SK-N-SH (cell line): Measurements from ENCODE around the gene TAF1B.

Experiments
- CHD2 ChIP-seq: fragments of 150-350 bp; IDR thresholded peaks from 2 replicates; pipeline ENCODE4 v1.6.1; 2018; ENCODE audit warnings: low read length; ENCODE audit not compliant: partially characterized antibody
- CTCF ChIP-seq: fragments of 200-600 bp; sonication (generic); IDR thresholded peaks from 2 replicates; pipeline ENCODE4 v1.6.1; 2017; ENCODE audit warnings: antibody characterized with exemption, mild to moderate bottlenecking, moderate library complexity
- FOXM1 ChIP-seq: IDR thresholded peaks from 2 replicates; pipeline ENCODE4 v1.4.0; 2012; ENCODE audit warnings: low read depth, mild to moderate bottlenecking
- JUND ChIP-seq: IDR thresholded peaks from 2 replicates; pipeline ENCODE4 v1.4.0; 2012
- MAX ChIP-seq: IDR thresholded peaks from 2 replicates; pipeline ENCODE4 v1.4.0; 2012; ENCODE audit warnings: low read depth
- NFIC ChIP-seq: IDR thresholded peaks from 2 replicates; pipeline ENCODE4 v1.4.0; 2012; ENCODE audit warnings: borderline replicate concordance
- RFX5 ChIP-seq: IDR thresholded peaks from 2 replicates; pipeline ENCODE4 v1.6.1; 2012; ENCODE audit warnings: mild to moderate bottlenecking, improper control_type of control experiment, low read length
- RXRA ChIP-seq: IDR thresholded peaks from 2 replicates; pipeline ENCODE4 v1.4.0; 2012; ENCODE audit warnings: low read depth, mild to moderate bottlenecking, borderline replicate concordance
- SMC3 ChIP-seq: IDR thresholded peaks from 2 replicates; pipeline ENCODE4 v1.6.1; 2012; ENCODE audit warnings: low read depth, low read length, improper control_type of control experiment
- ZBTB33 ChIP-seq: IDR thresholded peaks from 2 replicates; pipeline ENCODE4 v1.4.0; 2012; ENCODE audit warnings: low read depth, borderline replicate concordance

GRCh38 chr2:9952286-9952737 is 109.0 kb downstream of the TAF1B start:
- TF ChIP-seq RFX5: no peak
- TF ChIP-seq JUND: no peak
- no peak for TF ChIP-seq CTCF
- no peak for TF ChIP-seq ZBTB33
- TF ChIP-seq MAX: no peak
- TF ChIP-seq FOXM1: no peak
- TF ChIP-seq CHD2: no peak
- no peak for TF ChIP-seq RXRA
- TF ChIP-seq NFIC: no peak
- no peak for TF ChIP-seq SMC3
